Activated T-cell treated with anti-CD3 and anti-CD28 coated beads, Interleukin-2, amount 50 U/mL, for 1 hour (primary cell): ENCODE results near the gene HSPBP1.

ENCODE experiments used
- DNase-seq: peaks from one replicate; pipeline ENCODE4 v3.0.0-alpha.2; 2020

The HSPBP1 gene

DNA sequence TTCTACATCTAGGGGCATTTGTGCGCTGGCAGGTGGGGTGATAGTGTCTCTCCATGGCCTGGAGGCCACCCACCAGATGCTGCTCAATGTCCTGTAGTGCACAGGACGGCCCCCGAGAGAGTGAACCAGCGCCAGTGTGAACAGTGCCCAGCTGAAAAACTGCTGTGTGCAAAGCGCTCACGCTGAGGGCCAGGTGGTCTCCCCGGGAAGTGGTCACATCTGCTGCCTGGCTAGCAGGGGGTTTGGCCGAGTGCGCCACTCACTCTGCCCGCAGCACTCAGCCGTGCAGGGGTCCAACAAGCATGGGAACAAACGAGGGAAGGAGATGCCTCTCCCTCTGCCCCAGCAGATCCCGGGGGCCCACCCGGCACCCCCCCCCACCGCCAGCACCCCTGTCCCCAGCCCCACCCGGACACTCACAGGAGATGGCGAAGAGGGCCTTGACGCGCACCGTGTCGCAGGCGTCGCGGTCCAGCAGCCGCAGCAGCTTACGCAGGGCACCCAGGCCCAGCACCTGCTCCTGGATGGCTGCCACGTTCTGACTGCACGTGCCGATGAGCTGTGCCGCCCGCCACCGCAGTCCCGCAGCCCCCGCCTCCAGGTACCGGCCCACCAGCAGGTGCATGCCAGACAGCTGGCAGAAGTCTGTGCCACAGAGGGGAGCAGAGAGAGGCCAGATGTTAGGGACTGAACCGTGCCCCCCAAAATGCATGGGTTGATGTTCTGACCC, 5.8 kb downstream of the HSPBP1 start:
- no peak for DNase-seq

DNA sequence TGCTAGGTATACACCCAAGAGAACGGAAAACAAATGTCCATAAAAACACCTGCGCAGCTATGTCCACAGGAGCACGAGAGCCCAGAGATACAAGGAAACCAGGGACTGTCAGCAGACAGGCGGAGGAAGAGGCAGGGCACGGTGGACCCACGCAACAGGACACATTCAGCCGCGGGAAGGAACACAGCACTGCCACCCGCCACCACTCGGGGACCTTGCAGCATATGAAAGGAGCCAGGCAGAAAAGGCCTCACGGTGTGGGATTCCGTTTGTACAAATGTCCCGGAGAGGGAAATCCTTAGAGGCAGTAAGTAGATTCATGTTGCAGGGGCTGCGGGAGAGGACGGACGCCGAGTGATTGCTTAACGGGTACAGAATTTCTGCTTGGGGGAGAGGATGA, 7.8 kb downstream of the HSPBP1 start:
- no peak for DNase-seq

DNA sequence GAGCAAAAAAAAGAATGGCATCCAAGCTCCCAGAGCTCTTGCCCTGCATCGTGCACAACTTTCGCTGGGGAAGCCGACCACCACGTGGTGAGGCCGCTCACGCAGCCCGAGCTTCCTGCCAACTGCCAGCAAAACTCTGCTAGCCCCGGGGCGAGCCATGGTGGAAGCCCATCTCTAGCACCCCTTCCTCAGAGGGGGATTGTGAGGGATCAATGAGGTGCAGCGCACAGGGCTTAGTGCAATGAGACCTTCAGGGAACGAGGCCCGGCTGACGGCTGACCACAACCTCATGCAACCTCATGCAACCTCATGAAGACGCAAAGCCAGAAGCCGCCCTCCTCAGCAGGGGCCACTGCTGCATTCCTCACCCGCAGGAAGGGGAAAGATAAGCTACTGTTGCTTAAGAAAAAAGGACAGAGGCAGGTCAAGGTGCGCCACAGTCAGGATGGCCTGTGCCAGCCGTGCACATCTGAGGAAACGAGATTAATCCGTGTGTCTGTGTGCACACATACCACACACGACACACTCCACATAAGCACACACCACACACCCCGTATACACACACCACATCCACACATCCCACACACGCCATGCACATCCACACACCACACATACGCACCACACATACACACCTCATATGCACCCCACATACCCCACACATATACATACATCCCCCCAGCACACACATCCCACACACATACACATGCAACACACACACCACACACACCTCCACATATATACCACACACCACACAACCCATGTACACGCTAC, 9.6 kb downstream of the HSPBP1 start:
- DNase-seq, result no peak

DNA sequence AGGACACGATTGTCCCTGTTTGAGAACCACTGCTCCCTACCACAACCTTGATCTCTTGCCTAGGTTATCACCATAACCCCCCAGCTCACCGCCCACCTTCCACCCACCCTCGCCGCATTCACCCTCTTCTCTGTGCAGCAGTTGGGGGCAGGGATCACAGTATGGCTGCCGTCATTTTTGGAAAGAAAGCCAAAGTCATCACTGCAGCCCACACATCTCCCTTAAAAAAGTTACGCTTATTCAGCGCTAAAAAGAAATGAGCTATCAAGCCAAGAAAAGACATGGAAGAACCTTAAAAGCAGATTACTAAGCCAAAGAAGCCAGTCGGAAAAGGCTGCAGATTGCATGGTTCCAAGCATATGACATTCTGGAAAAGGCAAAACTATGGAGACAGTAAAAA, 10.6 kb downstream of the HSPBP1 start:
- no peak for DNase-seq

DNA sequence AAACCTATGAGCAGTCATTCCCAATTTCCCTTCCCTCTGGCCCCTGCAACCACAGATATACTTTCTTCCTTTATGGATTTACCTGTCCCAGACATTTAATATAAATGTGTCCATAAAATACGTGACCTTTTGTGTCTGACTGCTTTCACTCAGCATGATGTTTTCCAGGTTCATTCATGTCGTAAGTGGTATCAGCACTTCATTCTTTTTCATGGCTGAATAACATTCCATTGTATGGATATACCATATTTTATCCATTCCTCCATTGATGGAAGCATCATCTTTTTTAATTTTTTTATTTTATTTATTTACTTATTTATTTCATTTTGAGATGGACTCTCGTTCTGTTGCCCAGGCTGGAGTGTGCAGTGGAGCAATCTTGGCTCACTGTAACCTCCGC, 13.1 kb downstream of the HSPBP1 start:
- DNase-seq, result no peak

DNA sequence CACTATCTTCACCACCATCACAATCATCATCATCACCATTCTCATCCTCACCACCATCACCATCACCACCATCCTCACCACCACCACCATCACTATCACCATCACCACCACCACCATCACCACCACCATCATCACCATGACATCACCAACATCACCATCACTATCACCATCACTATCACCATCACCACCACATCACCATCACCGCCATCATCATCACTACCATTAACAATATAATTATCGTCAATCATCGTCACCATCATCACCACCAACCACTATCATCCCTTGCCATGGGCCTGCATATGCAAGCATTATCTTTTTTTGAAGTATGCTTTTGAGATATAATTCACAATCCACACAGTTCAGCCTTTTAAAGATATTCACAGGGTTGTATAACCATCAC, 13.5 kb downstream of the HSPBP1 start:
- no peak for DNase-seq

DNA sequence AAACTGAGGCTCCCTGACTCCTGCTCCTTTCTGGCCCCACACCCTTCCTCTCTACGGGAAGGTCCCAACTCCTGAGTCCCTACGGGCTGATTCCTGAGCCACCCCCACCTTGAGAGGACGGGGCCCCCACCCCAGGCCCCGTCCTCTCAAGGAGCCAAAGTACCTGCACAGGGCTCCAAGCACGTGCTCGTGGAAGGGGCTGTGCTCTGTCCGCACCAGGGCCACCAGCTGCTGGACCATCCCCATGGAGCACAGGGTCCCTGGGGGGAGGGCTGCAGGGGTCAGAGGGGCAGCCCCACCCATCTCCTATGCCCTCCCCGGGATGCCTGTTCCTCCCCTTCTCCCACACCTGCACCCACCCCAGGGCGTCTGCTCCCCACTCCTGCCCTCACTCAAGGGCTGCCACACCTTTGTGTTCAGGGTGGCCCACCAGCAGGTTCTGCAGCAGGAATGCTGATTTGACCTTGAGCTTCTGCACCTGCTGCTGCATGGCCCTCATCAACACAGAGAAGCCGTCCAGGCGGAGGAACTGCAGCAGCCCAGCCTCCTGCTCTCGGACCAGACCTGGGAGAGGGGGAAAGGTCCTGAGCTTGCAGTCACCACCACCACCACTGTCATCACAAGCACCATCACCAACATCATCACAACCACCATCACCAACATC, 14.1 kb downstream of the HSPBP1 start:
- no peak for DNase-seq

DNA sequence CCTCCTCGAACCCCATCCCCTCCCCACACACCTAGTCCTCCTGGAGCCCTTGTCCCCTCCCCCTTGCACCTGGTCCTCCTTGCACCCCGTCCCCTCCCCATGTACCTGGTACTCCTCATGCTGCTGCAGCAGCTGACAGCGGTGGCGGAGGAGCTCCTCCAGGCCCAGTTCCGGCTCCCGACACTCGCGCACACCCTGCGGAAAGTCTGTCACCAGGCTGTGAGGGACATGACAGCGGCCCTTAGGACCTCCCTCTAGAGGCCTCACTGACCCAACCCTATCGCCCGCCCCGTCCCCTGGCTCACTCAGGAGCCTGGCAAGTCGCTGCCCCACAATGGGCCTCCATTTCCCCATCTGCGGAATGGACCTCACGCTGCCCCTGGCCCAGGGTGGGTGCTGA, 14.7 kb downstream of the HSPBP1 start:
- no peak for DNase-seq

DNA sequence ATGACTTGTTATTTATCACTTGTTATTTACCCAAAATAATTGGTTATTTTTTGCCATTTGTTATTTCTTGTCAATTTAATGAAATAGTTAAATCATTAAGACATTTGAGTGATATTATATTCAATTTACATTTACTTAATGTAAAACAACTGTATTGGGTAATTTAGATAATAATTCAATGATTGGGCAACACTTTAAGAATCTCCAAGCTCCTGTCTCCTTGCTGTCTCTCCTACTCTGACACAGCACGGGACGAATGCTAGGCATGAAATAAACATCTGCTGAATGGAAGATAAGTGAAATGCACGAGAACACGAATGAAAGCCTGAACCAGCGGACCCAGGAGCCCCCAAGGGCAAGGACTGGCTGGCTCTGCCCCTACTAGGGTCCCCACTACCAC, 15.4 kb downstream of the HSPBP1 start:
- no peak for DNase-seq

DNA sequence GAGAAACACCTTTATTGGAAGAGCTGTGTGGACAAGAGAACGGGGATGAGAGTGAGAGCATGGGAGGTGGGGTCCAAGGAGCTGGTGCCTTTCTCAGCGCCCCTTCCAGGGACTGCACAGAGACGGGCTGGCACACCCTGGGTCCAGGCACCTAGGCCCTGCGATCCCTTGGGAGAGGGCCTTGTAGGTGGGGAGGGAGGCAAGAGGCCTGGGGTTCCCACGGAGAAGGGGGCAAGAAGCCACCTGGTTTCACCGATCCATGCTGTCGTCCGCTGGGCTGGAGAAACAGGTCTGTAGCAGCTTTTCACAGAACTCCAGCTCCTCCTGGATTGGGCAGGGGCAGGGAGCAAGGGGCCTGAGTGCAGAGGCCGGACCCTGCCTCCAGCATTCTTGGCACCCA, 17.6 kb downstream of the HSPBP1 start:
- DNase-seq, result no peak

DNA sequence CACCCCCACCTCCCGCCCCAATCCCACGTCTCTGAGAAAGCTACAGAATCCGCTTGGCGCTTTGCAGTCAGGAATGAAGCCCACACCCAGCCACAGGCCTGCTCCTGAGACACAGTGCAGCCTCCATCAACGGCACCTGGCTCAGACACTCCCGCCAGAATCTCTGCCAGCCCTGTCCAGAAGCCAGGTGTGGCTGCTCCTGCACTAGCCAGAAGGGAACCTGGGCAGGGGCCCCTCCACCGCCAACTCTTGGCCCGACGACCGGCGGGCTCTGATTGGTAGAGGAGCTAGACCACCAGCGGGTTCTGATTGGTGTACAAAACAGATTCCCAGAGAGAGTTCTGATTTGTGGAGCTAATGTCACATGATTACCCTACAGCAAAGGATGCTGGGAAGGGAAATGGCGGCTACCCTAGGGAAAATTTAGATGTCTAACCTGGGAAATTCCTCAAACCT, 18.2 kb downstream of the HSPBP1 start:
- DNase-seq, result no peak

DNA sequence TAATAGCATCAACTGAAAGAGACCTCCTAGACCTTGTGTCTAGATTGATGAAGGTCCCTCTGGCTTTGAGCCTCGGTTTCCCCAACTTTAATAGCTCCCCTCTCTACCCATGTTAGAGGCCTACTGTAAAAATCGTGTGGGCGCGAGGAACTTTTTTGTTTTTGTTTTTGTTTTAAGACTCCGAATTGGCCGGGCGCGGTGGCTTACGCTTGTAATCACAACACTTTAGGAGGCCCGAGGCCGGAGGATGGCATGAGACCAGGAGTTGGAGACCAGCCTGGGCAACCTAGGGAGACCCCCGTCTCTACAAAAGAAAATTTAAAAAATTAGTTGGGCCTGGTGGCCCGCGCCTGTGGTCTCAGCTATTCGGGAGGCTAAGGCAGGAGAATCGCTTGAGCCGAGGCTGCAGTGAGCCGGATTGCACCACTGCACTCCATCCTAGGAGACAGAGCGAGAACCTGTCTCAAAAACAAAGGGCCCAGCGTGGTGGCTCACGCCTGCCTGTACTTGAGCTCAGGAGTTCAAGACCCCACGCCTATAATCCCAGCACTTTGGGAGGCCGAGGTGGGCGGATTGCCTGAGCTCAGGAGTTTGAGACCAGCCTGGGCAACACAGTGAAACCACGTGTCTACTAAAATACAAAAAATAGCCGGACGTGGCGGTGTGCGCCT, 20.2 kb downstream of the HSPBP1 start:
- DNase-seq, result peak; percentile 30

DNA sequence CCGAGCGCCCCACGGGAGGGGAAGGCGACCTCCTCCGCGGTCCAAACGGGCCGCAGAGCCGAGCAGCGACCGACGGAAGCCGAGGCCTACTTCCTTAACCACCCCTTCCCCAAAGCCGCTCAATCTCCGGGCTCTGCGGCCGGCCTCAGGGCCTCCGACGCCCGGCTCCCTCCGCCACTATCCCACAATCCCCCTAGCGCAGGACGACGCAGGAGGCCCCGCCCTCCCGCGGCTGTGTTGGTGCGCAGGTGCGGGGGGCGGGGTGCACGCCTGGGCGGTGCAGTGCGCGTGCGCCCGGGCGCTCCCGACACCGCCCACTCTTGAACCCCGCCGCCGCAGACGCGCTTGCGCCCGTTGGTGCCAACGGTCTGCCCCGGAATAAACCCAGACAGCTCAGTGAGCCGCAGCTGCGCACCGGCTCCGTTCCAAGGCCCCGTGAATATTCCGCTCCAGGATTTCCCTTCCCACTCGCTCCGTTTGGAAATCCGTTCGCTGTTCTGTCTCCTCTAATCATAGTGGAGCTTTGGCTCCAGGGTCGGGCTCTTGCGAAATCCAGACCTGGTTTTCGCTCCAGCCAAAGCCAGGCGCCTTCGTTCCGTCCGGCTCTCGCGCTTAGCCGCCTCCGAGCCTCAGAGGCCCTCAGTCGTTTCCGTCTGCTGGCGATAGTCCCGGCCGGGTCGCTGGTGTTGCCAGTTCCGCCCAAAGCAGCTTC, 20.9 kb downstream of the HSPBP1 start, which contains the start of gene PPP6R1:
PPP6R1 (minus strand) TSS at position 190 of the 712 bp plus-strand sequence. CDS start 11,914 bp downstream, outside the sequence.
- peak; percentile 97 for DNase-seq

DNA sequence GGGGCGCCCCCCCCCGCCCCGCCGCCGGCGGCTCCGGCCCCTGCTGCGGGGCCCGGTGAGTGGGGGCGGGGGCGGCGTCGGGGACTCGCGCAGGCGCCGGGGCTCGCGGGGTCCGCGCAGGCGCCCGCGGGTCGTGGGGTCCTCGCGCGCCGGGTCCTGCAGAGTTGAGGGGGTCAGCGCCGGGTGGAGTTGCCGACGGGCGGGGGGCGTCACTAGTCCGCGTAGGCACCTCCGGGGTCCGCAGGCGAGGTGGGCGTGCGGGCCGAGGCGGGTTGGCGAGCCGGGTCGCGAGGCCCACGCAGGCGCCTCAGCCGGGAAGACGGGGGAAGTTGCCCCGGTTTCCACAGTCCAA, 21.5 kb downstream of the HSPBP1 start:
- no peak for DNase-seq

DNA sequence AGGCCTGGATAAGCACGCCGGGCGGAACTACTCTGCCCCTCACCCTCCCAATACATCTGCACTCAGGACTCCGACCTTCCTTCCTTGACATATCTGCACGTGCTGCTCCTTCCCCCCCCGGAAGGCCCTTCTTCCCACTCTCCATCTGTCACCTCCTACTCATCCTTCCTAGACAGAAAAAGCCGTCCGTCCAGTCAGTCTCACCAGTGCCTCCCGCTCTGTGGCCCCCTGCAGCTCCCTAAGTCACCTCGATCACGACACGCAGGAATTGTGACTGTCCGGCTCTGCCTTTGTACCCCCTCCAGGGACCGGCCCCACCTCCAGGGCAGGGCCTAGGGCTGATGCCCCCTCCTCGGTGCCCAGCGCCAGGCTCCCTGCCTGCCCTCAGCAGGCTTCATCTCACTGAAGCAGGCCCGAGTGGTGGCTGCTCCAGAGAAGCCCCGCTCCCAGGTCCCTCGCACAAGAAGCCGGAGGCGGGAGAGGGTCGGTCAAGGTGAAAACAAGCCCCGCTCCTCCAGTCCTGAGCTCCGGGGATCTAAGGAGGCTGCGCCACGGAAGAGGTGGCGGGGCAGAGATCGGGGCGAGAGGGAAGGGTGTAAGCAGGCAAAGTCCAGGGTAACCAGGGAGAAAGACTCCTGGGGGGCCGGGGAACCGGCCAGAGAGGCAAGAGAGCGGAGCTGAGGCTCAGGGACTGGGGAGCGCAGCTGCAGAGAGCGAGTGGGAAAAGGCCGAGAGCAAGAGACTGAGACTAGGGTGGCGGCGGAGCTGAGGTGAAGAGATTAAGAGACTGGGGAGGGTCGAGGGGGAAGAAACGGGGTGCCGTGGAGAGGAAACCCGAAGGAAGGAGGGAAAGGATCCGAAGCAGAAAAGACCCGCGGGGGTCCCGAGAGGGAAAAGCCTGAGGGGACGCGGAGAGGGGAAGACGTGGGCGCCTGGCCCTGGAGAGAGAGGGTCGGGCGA, 22.2 kb downstream of the HSPBP1 start:
- peak; percentile 47 for DNase-seq

DNA sequence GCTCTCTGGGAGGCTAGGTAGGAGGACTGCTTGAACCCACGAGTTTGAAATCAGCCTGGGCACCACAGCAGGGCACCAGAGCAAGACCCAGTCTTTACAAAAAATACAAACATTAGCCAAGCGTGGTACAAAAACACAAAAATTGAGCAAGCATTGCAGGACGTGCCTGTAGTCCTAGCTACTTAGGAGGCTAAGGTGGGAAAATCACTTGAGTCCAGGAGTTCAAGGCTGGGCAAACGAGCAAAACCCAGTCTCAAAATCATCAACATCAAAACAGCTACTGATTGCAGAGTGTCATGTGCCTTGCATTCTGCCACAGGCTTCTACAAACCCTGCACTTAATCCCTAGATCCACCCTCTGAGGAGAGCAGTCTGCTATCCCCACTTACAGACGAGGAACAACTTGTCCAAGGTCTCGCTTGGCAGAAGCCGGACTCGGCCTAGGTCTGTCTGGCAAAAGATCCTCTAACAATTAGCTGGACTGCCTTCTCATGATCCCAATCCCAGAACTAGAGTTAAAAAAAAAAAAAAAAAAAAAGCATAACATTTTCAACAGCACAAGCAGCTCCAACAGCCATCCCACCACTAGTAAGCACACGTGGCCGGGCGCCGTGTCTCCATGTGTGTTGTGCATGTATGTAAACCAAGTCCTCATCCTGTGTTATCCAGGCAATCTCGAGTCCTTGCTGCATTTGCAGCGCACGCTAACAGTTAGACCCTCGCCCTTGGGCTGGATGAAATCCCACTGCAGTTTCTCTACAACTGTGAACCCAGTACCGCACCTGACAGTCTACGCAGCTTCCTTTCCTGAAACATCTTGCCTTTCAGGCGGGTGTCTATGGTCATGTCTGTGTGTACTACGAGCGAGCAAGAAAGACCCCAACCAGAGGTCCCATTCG, 23.1 kb downstream of the HSPBP1 start:
- no peak for DNase-seq

DNA sequence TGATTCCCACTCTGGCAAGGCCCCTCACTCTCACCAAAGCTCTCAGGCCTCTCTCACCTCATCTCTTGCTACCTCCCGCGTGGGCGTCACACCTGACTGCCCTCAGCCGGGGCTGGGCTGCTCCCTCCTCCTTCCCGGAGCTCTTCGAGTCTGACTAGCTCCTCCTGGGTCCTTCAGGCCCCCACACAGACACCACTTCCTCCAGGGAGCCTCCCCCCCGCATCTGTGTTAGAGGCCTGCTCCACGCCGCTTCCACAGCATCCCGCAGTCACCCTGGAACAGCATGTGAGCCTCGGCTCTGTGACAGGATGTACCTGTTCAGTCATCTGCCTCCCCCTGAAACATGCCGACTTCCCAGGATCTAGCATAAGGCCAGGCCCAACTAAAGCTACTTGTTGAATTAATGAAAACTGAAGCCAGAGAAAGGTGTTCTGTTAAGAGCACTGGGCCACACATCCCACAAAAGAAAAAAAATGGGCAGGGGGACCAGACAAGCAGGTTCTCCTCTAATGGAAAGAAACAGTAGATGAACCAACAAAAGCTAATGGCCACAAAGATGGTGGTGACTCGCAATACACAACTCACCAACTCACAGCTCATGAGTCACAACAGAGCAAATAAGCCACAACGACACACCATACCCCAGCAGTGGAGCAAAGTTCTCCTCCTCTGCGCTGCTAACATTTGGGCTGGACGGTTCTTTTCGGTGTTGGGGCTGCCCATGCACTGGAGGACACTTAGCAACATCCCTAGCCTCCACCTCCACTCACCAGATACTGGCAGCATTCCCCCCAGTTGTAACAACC, 24.1 kb downstream of the HSPBP1 start:
- DNase-seq, result peak; percentile 48

DNA sequence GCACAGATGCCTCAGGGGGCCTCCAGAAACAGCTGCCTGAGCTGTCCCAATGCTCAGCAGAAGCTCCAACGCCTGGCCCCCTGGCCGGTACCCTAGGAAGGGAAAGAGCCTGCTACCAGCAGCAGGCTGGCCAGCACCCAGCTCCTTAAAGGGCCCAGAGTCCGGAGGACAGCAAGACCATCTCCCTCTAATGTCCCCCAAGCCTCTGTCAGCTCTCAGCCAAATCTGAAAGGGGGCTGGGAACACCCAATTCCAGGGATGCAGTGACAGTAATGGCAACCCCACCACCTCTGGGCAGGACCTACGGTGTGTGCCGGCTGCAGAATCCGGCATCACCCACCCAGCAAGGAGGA, 25.3 kb downstream of the HSPBP1 start:
- no peak for DNase-seq

DNA sequence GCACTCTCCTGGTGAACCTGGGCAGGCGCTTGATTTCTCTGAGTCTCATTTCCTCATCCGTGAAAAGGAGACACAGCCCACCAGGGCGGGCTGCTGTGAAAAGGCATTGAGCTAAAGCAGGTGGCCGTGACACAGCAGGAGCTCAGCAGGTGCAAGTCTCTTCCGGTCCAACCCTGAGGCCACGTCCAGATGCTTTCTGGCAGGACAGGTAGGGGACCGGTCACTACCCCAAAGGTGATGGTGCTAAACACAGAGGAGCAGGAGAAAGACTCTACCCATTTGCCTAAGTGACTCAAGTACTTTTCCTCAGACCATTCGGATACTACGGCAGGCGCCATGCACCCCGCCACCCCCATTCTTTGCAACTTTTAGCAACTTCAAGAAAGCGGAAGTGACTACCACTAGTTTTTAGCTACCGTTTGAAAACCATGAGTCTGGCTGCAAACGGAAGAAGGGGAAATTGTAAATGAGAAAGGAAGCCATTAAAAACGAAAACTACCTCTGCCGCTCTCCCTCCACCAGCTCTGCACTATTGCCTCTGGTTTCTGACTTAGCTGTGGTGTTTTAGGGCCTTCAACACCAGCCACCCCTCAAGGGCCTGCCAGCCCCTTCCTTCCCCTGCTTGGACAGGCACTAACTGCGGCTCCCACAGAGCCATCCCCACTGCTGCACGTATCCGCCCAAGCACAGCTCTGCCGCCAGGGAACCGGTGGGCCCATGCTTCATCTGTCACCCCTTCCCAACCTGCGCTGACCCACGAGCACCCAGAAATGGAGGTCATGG, 25.9 kb downstream of the HSPBP1 start:
- peak; percentile 70 for DNase-seq
